Central memory CD4-positive, alpha-beta T cell (primary cell): ENCODE data around the gene U2SURP.
"Not testable (repeated sequence)": the region's sequence is repeated elsewhere in the genome, so short reads cannot be mapped to it uniquely, and the experiment has no call there.

ENCODE experiments used
- DNase-seq: peaks from one replicate; pipeline ENCODE4 v3.0.0; 2022

U2SURP gene

GRCh38 chr3:143072298-143073020, 71.1 kb downstream of the U2SURP start:
- not testable (repeated sequence) for DNase-seq

GRCh38 chr3:143073541-143073940, 72.2 kb downstream of the U2SURP start:
- DNase-seq = not testable (repeated sequence)

GRCh38 chr3:143073983-143074382, 72.6 kb downstream of the U2SURP start:
- not testable (repeated sequence) for DNase-seq

GRCh38 chr3:143078883-143079282, 77.5 kb downstream of the U2SURP start:
- no peak for DNase-seq

- no peak for DNase-seq
Observed at GRCh38 chr3:143080196-143080595, 78.8 kb downstream of the U2SURP start.

- DNase-seq = no peak
Observed at GRCh38 chr3:143081365-143081764, 80.0 kb downstream of the U2SURP start.

GRCh38 chr3:143081844-143082778, 80.7 kb downstream of the U2SURP start:
- DNase-seq = no peak

GRCh38 chr3:143083781-143084180, 82.4 kb downstream of the U2SURP start:
- no peak for DNase-seq

GRCh38 chr3:143084856-143085731, 83.7 kb downstream of the U2SURP start:
- no peak for DNase-seq

- no peak for DNase-seq
Observed at GRCh38 chr3:143088835-143089234, 87.5 kb downstream of the U2SURP start.

- no peak for DNase-seq
Observed at GRCh38 chr3:143089965-143090364, 88.6 kb downstream of the U2SURP start.

GRCh38 chr3:143090486-143090885, 89.1 kb downstream of the U2SURP start:
- DNase-seq = no peak

GRCh38 chr3:143090976-143091837, 89.8 kb downstream of the U2SURP start:
- DNase-seq = no peak

- DNase-seq = no peak
Observed at GRCh38 chr3:143092191-143092590, 90.8 kb downstream of the U2SURP start.

GRCh38 chr3:143095813-143096212, 94.4 kb downstream of the U2SURP start:
- no peak for DNase-seq

GRCh38 chr3:143098032-143098764, 96.8 kb downstream of the U2SURP start:
- DNase-seq = no peak

GRCh38 chr3:143099210-143099609, 97.8 kb downstream of the U2SURP start:
- no peak for DNase-seq

- DNase-seq = no peak
Observed at GRCh38 chr3:143099690-143100089, 98.3 kb downstream of the U2SURP start.

GRCh38 chr3:143100451-143100850, 99.1 kb downstream of the U2SURP start:
- no peak for DNase-seq

GRCh38 chr3:143101792-143102381, 100.5 kb downstream of the U2SURP start:
- no peak for DNase-seq

- no peak for DNase-seq
Observed at GRCh38 chr3:143103652-143104051, 102.3 kb downstream of the U2SURP start.
